Nasal cavity respiratory epithelium epithelial cell of viscerocranial mucosa (primary cell): ENCODE data around the gene PEX19. TPM values are rescaled to one million over a fixed set of nuclear protein-coding genes. Genes with fewer than 3 reads are reported as not detected.

Experiments
- total RNA-seq: library from RNA; depleted of rRNA; stranded (reverse); fragments of >200 nt; gene quantifications from 2 replicates; pipeline ENCODE4 v1.2.3, GENCODE V29; 2014

PEX19 gene, protein sequence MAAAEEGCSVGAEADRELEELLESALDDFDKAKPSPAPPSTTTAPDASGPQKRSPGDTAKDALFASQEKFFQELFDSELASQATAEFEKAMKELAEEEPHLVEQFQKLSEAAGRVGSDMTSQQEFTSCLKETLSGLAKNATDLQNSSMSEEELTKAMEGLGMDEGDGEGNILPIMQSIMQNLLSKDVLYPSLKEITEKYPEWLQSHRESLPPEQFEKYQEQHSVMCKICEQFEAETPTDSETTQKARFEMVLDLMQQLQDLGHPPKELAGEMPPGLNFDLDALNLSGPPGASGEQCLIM
- total RNA-seq: 38.2 and 40.3 TPM in 2 replicates

DNA sequence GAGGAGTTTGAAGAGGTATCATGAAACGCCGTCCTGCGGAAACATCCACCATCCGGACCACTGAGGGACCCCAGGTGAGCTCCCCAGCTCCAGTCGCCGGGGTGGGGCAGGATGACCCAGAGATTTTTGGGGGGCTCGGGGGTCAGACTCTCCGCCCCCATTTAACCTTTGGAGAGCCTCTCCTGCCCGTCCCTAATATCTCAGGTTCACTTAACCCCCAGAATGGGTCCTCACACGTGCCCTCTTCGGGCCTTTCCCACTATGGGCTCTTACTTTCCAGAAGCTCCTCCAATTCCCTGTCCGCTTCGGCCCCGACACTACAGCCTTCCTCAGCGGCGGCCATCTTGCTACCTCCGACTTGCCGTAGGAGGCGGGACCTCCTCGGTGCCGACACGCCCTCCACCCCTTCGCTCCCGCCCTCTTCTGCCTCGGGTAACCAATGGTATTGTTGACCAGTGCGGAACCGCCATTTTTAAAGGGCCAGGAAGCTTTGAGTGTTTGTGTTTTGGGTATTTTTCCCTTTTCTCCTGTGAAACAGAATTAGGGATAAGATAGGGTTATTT, at the start of gene PEX19:
TSS of gene PEX19 (minus strand) at position 352 of the 563 bp plus-strand sequence. CDS start at position 343, 9 bp downstream.

DNA sequence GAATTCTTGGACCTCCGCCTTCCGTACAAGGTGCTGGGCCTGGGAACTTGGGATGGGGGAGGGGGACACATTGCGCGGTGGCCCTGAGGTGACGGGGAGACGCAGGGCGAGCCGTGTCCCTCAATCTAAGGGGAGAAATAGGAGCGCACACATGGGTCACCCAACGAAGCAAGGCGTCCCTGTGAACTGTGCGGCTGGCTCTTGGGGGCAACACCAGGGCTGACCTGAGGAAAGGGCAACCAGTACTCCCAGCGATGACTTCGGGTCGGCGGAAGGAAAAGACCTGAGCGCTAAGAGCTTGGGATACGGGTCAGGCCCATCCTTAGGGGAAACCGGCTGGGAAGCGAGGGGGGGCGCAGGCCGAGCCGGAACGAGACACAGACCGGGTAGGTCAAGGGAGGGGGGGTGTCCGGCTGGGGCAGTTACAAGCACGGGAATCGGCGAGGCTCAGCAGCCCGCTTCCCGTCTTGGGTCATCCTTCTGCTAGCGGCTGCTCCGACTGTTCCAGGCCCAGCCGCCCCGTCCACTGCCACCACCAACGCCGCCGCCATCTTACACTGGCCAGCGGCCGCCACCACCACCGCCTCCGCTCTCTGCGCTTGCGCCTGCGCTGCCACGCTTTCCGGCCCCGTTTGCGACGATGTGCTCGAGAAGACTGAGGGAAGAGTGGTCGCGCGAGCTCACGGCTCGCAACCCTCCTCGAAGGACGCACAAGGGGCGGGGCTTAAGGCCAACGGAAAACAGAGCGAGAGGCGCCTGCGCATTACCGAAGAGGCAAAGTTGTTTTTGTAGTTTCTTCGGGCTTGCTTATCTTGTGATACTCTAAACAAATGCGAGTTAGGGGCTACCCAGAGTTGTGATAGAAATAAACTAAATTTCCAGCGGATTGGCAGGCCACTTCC, 22.8 kb downstream of the PEX19 start, which contains the start of gene DCAF8:
TSS of gene DCAF8 (minus strand) at position 657 of the 902 bp plus-strand sequence. CDS start 18,541 bp downstream, outside the sequence.

Other genes starting within 250 kb of the PEX19 start
- gene KCNJ10, start 215.0 kb downstream of the PEX19 start, total RNA-seq: not detected in 2 replicates
- gene KCNJ9, start 203.6 kb downstream of the PEX19 start, total RNA-seq: under 0.01 TPM in 2 replicates
- gene IGSF8, start 186.5 kb downstream of the PEX19 start, total RNA-seq: 37.9 and 79.6 TPM in 2 replicates
- not detected in 2 replicates for gene ATP1A2, start 169.4 kb downstream of the PEX19 start, total RNA-seq
- not detected in 2 replicates for gene ATP1A4, start 133.5 kb downstream of the PEX19 start, total RNA-seq
- gene CASQ1, start 94.6 kb downstream of the PEX19 start, total RNA-seq: not detected in 2 replicates
- 25.6 and 93.9 TPM in 2 replicates for gene PEA15, start 79.7 kb downstream of the PEX19 start, total RNA-seq
- 53.0 and 71.9 TPM in 2 replicates for gene DCAF8, start 22.6 kb downstream of the PEX19 start, total RNA-seq
- gene COPA, start 58.1 kb upstream of the PEX19 start, total RNA-seq: 156 and 194 TPM in 2 replicates
- 53.0 and 97.3 TPM in 2 replicates for gene NCSTN, start 58.2 kb upstream of the PEX19 start, total RNA-seq
- gene NHLH1, start 81.9 kb upstream of the PEX19 start, total RNA-seq: 0.07 TPM in 1 of 2 replicates, not detected in the other
- gene VANGL2, start 115.4 kb upstream of the PEX19 start, total RNA-seq: 3.1 and 25.8 TPM in 2 replicates
- gene SLAMF6, start 238.1 kb upstream of the PEX19 start, total RNA-seq: not detected in 2 replicates